HUES64 (cell line): ENCODE measurements around the gene PFDN1.

Experiments
- H3K27ac ChIP-seq: 2 replicates; pipeline ENCODE4 v1.7.0; 2013; ENCODE audit warnings: low read depth, low read length, inconsistent platforms
- H3K27me3 ChIP-seq: 2 replicates; pipeline ENCODE4 v1.6.1; 2013; ENCODE audit warnings: mild to moderate bottlenecking, low read length; ENCODE audit not compliant: insufficient read depth
- H3K36me3 ChIP-seq: 2 replicates; pipeline ENCODE4 v1.6.1; 2013; ENCODE audit warnings: mild to moderate bottlenecking, low read length; ENCODE audit not compliant: insufficient read depth
- H3K4me1 ChIP-seq: 2 replicates; pipeline ENCODE4 v1.6.1; 2013; ENCODE audit warnings: mild to moderate bottlenecking, low read length, moderate library complexity; ENCODE audit not compliant: insufficient read depth
- H3K4me3 ChIP-seq: 2 replicates; pipeline ENCODE4 v1.5.1; 2013; ENCODE audit warnings: mild to moderate bottlenecking, low read length, moderate library complexity
- H3K9ac ChIP-seq: 2 replicates; pipeline ENCODE4 v1.6.1; 2013; ENCODE audit warnings: mild to moderate bottlenecking, low read depth, low read length
- H3K9me3 ChIP-seq: 2 replicates; pipeline ENCODE4 v1.6.1; 2013; ENCODE audit warnings: low read depth, low read length; ENCODE audit not compliant: insufficient read depth
- WGBS: fragments of 150-250, 120-280 bp; methylation state at CpG from one replicate; pipeline ENCODE4 v1.1.7; 2013; ENCODE audit warnings: missing lambda C conversion rate; 5-methylcytosine and 5-hydroxymethylcytosine counted together

Gene PFDN1

GRCh38 chr5:140235791-140236551, 66.9 kb downstream of the PFDN1 start:
- Histone ChIP-seq H3K27me3 (no peaks in the 10 kb centered on the region), H3K9ac (no peak overlapping the region), H3K36me3 (no peaks in the 10 kb centered on the region), H3K4me1 (0 out of 2 replicates have a peak, but pooled peaks cover 3% of the 10 kb centered on the region), H3K4me3 (no peak overlapping the region), H3K27ac (no peak overlapping the region), H3K9me3 (no peaks in the 10 kb centered on the region)
- 91% methylated on average over 8 of the region's 11 CpGs for WGBS

- 95% methylated on average over 4 of the region's 4 CpGs for WGBS
- Histone ChIP-seq H3K4me1 (no peaks in the 10 kb centered on the region), H3K27ac (no peak overlapping the region), H3K4me3 (no peak overlapping the region), H3K9me3 (no peaks in the 10 kb centered on the region), H3K9ac (no peak overlapping the region), H3K27me3 (no peaks in the 10 kb centered on the region), H3K36me3 (no peaks in the 10 kb centered on the region)
Observed at GRCh38 chr5:140234377-140234989, 68.4 kb downstream of the PFDN1 start.

GRCh38 chr5:140232731-140233130, 70.2 kb downstream of the PFDN1 start:
- H3K36me3 ChIP-seq, result no peaks in the 10 kb centered on the region
- no peaks in the 10 kb centered on the region for H3K9me3 ChIP-seq
- H3K4me1 ChIP-seq, result no peaks in the 10 kb centered on the region
- H3K27ac ChIP-seq, result no peak overlapping the region
- H3K27me3 ChIP-seq, result no peaks in the 10 kb centered on the region
- WGBS, result 93% methylated on average over 1 of the region's 1 CpG
- H3K4me3 ChIP-seq, result no peak overlapping the region
- no peak overlapping the region for H3K9ac ChIP-seq

- Histone ChIP-seq H3K27me3 (no peaks in the 10 kb centered on the region), H3K36me3 (no peaks in the 10 kb centered on the region), H3K4me3 (no peak overlapping the region), H3K9ac (no peak overlapping the region), H3K27ac (no peak overlapping the region), H3K4me1 (no peaks in the 10 kb centered on the region), H3K9me3 (no peaks in the 10 kb centered on the region)
- 95% methylated on average over 1 of the region's 1 CpG for WGBS
Observed at GRCh38 chr5:140230373-140230772, 72.5 kb downstream of the PFDN1 start.

- Histone ChIP-seq H3K27me3 (no peaks in the 10 kb centered on the region), H3K4me1 (no peaks in the 10 kb centered on the region), H3K27ac (no peak overlapping the region), H3K36me3 (no peaks in the 10 kb centered on the region), H3K9me3 (no peaks in the 10 kb centered on the region), H3K4me3 (no peak overlapping the region), H3K9ac (no peak overlapping the region)
- WGBS, result 92% methylated on average over 7 of the region's 7 CpGs
Observed at GRCh38 chr5:140228364-140228837, 74.5 kb downstream of the PFDN1 start.

GRCh38 chr5:140227046-140227445, 75.9 kb downstream of the PFDN1 start:
- Histone ChIP-seq H3K36me3 (no peaks in the 10 kb centered on the region), H3K9ac (no peak overlapping the region)
- 97% methylated on average over 2 of the region's 2 CpGs for WGBS

GRCh38 chr5:140225396-140225795, 77.5 kb downstream of the PFDN1 start:
- WGBS, result 72% methylated on average over 3 of the region's 3 CpGs
- H3K36me3 ChIP-seq, result no peaks in the 10 kb centered on the region
- no peak overlapping the region for H3K4me3 ChIP-seq
- H3K9me3 ChIP-seq, result no peaks in the 10 kb centered on the region
- no peaks in the 10 kb centered on the region for H3K27me3 ChIP-seq
- peaks cover 3% of the 10 kb centered on the region; the same call in 1 of the 2 replicates for H3K4me1 ChIP-seq
- H3K27ac ChIP-seq, result no peak overlapping the region
- no peak overlapping the region for H3K9ac ChIP-seq

More at GRCh38 chr5:140227046-140227445, 75.9 kb downstream of the PFDN1 start:
- H3K27me3 ChIP-seq, result no peaks in the 10 kb centered on the region
- H3K27ac ChIP-seq, result no peak overlapping the region
- H3K4me3 ChIP-seq, result no peak overlapping the region
- H3K4me1 ChIP-seq, result no peaks in the 10 kb centered on the region
- no peaks in the 10 kb centered on the region for H3K9me3 ChIP-seq

- 94% methylated on average over 3 of the region's 3 CpGs for WGBS
- Histone ChIP-seq H3K9ac (no peak overlapping the region), H3K9me3 (no peaks in the 10 kb centered on the region), H3K4me3 (no peak overlapping the region), H3K27me3 (no peaks in the 10 kb centered on the region), H3K27ac (no peak overlapping the region), H3K36me3 (no peaks in the 10 kb centered on the region), H3K4me1 (peaks cover 9% of the 10 kb centered on the region; the same call in 1 of the 2 replicates)
Observed at GRCh38 chr5:140224658-140225057, 78.2 kb downstream of the PFDN1 start.

GRCh38 chr5:140223567-140223966, 79.3 kb downstream of the PFDN1 start:
- H3K27ac ChIP-seq, result no peak overlapping the region
- no peak overlapping the region for H3K4me3 ChIP-seq
- no peaks in the 10 kb centered on the region for H3K36me3 ChIP-seq
- peaks cover 9% of the 10 kb centered on the region; the same call in 1 of the 2 replicates for H3K4me1 ChIP-seq
- H3K27me3 ChIP-seq, result no peaks in the 10 kb centered on the region
- WGBS, result 90% methylated on average over 3 of the region's 3 CpGs
- no peaks in the 10 kb centered on the region for H3K9me3 ChIP-seq
- H3K9ac ChIP-seq, result no peak overlapping the region

- Histone ChIP-seq H3K9ac (no peak overlapping the region), H3K9me3 (no peaks in the 10 kb centered on the region), H3K27me3 (no peaks in the 10 kb centered on the region), H3K36me3 (no peaks in the 10 kb centered on the region), H3K4me1 (peaks cover 9% of the 10 kb centered on the region; the same call in 1 of the 2 replicates), H3K4me3 (no peak overlapping the region), H3K27ac (no peak overlapping the region)
- 90% methylated on average over 1 of the region's 1 CpG for WGBS
Observed at GRCh38 chr5:140222416-140222815, 80.5 kb downstream of the PFDN1 start.

- H3K9ac ChIP-seq, result no peak overlapping the region
- H3K9me3 ChIP-seq, result no peaks in the 10 kb centered on the region
- peaks cover 9% of the 10 kb centered on the region; the same call in 1 of the 2 replicates for H3K4me1 ChIP-seq
- 94% methylated on average over 5 of the region's 5 CpGs for WGBS
- H3K36me3 ChIP-seq, result no peaks in the 10 kb centered on the region
- H3K4me3 ChIP-seq, result no peak overlapping the region
- H3K27ac ChIP-seq, result no peak overlapping the region
- H3K27me3 ChIP-seq, result no peaks in the 10 kb centered on the region
Observed at GRCh38 chr5:140221697-140222223, 81.1 kb downstream of the PFDN1 start.
